Endothelial cell of umbilical vein (primary cell): Measurements from ENCODE around the gene NUAK1. TPM values are rescaled to one million over a fixed set of nuclear protein-coding genes. Genes with fewer than 3 reads are reported as not detected.
A peak's percentile ranks its signal among the peaks of the same experiment; 100 is the strongest.

ENCODE experiments used
- BruUV-seq: library from RNA; stranded (reverse); fragments of 400-500 nt; replicated peaks from 2 replicates; lab custom pipeline; 2021; lab: Mats Ljungman, UMichigan
- CTCF ChIA-PET: fragments of 300-600, 350-600 bp; sonication (Branson Sonifier 250); formaldehyde crosslinking; loops from one replicate; lab custom pipeline; 2021; ENCODE audit warnings: antibody characterized with exemption, inconsistent platforms; lab: Charles Lee
- POLR2A ChIA-PET: fragments of 300-600, 350-600 bp; sonication (Branson Sonifier 250); formaldehyde crosslinking; loops from one replicate; lab custom pipeline; 2021; ENCODE audit warnings: antibody characterized with exemption, inconsistent platforms; lab: Charles Lee
- DNase-seq: peaks from one replicate; pipeline ENCODE4 v3.0.0-alpha.2; 2011; ENCODE audit warnings: low read depth, low spot score
- FAIRE-seq: peaks from 2 replicates; lab custom pipeline; 2011; peaks lifted over from hg19 to GRCh38; lab: Jason Lieb, UNC
- H2AFZ ChIP-seq: 2 replicates; pipeline ENCODE4 v1.6.0; 2012; ENCODE audit warnings: low read depth, low read length, control low read depth, inconsistent platforms
- H3K27ac ChIP-seq: 2 replicates; pipeline ENCODE4 v1.5.1; 2011; ENCODE audit warnings: low read depth, mild to moderate bottlenecking, control low read depth, low read length, moderate library complexity; ENCODE audit not compliant: insufficient read depth
- H3K27me3 ChIP-seq, 2 experiments: 2 replicates each; pipeline versions ENCODE4 v1.6.0 to v1.6.1; 2011; ENCODE audit warnings: low read length in 2 of 2, mixed read lengths in 1 of 2; ENCODE audit not compliant: control insufficient read depth in 2 of 2, insufficient read depth in 2 of 2
- H3K36me3 ChIP-seq, 2 experiments: 2 replicates in 1 of 2; 3 replicates in 1 of 2; pipeline ENCODE4 v1.5.1; 2011; ENCODE audit warnings: low read length in 2 of 2, mild to moderate bottlenecking in 1 of 2, moderate library complexity in 1 of 2; ENCODE audit not compliant: control insufficient read depth in 2 of 2, insufficient read depth in 2 of 2; ENCODE audit errors: extremely low read depth in 1 of 2
- H3K4me1 ChIP-seq: 3 replicates; pipeline ENCODE4 v1.5.1; 2011; ENCODE audit warnings: mild to moderate bottlenecking, low read length; ENCODE audit not compliant: control insufficient read depth, insufficient read depth; ENCODE audit errors: extremely low read depth
- H3K4me2 ChIP-seq: 2 replicates; pipeline ENCODE4 v1.6.1; 2011; ENCODE audit warnings: low read length, control low read depth, mixed read lengths; ENCODE audit not compliant: insufficient read depth
- H3K4me3 ChIP-seq, 3 experiments: fragments of 200-600 bp in 1 of 3; sonication (generic), shearing (Covaris generic) in 1 of 3; replicated peaks in 1 of 3; 2 replicates each; pipeline ENCODE4 v1.5.1; 2011 to 2016; ENCODE audit warnings: control low read depth in 3 of 3, low read length in 3 of 3, mild to moderate bottlenecking in 2 of 3, inconsistent platforms in 1 of 3, low read depth in 1 of 3, moderate library complexity in 1 of 3; ENCODE audit not compliant: insufficient read depth in 1 of 3
- H3K79me2 ChIP-seq: 2 replicates; pipeline ENCODE4 v1.6.0; 2012; ENCODE audit warnings: low read length, inconsistent platforms; ENCODE audit not compliant: control insufficient read depth, insufficient read depth
- H3K9ac ChIP-seq: replicated peaks from 2 replicates; pipeline ENCODE3; 2011; ENCODE audit warnings: low read length, control low read depth; ENCODE audit not compliant: insufficient read depth; ENCODE audit errors: extremely low read depth
- H3K9me1 ChIP-seq: replicated peaks from 3 replicates; pipeline ENCODE4 v1.6.0; 2011; ENCODE audit warnings: mild to moderate bottlenecking, low read length; ENCODE audit not compliant: control insufficient read depth, insufficient read depth; ENCODE audit errors: extremely low read depth
- H3K9me3 ChIP-seq: replicated peaks from 2 replicates; pipeline ENCODE4 v1.5.1; 2012; ENCODE audit warnings: low read length, inconsistent platforms; ENCODE audit not compliant: control insufficient read depth, insufficient read depth
- H4K20me1 ChIP-seq: replicated peaks from 2 replicates; pipeline ENCODE3; 2011; ENCODE audit warnings: mild to moderate bottlenecking, low read length; ENCODE audit not compliant: control insufficient read depth, insufficient read depth; ENCODE audit errors: extremely low read depth
- EZH2 ChIP-seq: IDR thresholded peaks from 2 replicates; pipeline ENCODE4 v1.6.1; 2012; ENCODE audit warnings: borderline replicate concordance, low read depth, mild to moderate bottlenecking, moderate library complexity, low read length, inconsistent platforms; ENCODE audit not compliant: severe bottlenecking
- FOS ChIP-seq: IDR thresholded peaks from 2 replicates; pipeline ENCODE4 v1.6.1; 2011; ENCODE audit warnings: mild to moderate bottlenecking, low read length, moderate library complexity, borderline replicate concordance; ENCODE audit not compliant: insufficient read depth
- GATA2 ChIP-seq: IDR thresholded peaks from 2 replicates; pipeline ENCODE4 v1.7.0; 2011; ENCODE audit warnings: low read depth, mild to moderate bottlenecking, moderate library complexity, mixed read lengths, low read length; ENCODE audit not compliant: insufficient read length, insufficient read depth
- JUN ChIP-seq: IDR thresholded peaks from 2 replicates; pipeline ENCODE4 v1.6.1; 2011; ENCODE audit warnings: borderline replicate concordance, low read depth; ENCODE audit not compliant: insufficient read length, insufficient read depth
- MAX ChIP-seq: IDR thresholded peaks from 2 replicates; pipeline ENCODE4 v1.6.1; 2011; ENCODE audit not compliant: insufficient read depth, insufficient read length
- MYC ChIP-seq: IDR thresholded peaks from one replicate; pipeline ENCODE4 v1.6.1; 2011; ENCODE audit warnings: mild to moderate bottlenecking, low read depth, low read length
- POLR2A ChIP-seq: IDR thresholded peaks from 2 replicates; pipeline ENCODE4 v1.6.1; 2012; ENCODE audit warnings: low read depth, mild to moderate bottlenecking, control low read depth, low read length
- POLR2AphosphoS5 ChIP-seq: IDR thresholded peaks from 2 replicates; pipeline ENCODE4 v1.6.1; 2012; ENCODE audit warnings: low read depth, mild to moderate bottlenecking, control low read depth, low read length, moderate library complexity; ENCODE audit not compliant: insufficient read depth
- dilution Hi-C: fragments of 300-500 bp; cut with MboI; formaldehyde crosslinking; loops from one replicate; pipeline ENCODE4 v1.15.0; 2019; ENCODE audit warnings: low sequenced_read_pairs; ENCODE audit not compliant: extremely low pct_ligation_motif_present
- intact Hi-C: fragments of 100-400 bp; cut with micrococcal nuclease; formaldehyde crosslinking; loops from one replicate; pipeline ENCODE4 v1.10.0; 2022
- polyA plus RNA-seq, 4 experiments: library from polyadenylated mRNA; depleted of rRNA in 3 of 4; stranded (reverse) in 3 of 4; unstranded in 1 of 4; fragments of >200 nt; gene quantifications; 2 replicates each; pipeline versions ENCODE4 v1.2.1 to v1.2.3, GENCODE V29; 2011 to 2012; ENCODE audit warnings: missing spikeins in 1 of 4
- total RNA-seq: library from RNA; stranded (reverse); gene quantifications from 2 replicates; pipeline ENCODE4 v1.2.3, GENCODE V29; 2021
- TF ChIP-seq, protein P1 (sequence below), 2 donors: IDR thresholded peaks; 1 replicate in 1 of 2; 2 replicates in 1 of 2; pipeline ENCODE4 v1.5.1; 2011; ENCODE audit warnings: low read length in 2 of 2, mild to moderate bottlenecking in 2 of 2, moderate library complexity in 2 of 2, control low read depth in 1 of 2, inconsistent platforms in 1 of 2, low read depth in 1 of 2; ENCODE audit not compliant: insufficient read depth in 1 of 2; ENCODE audit errors: extremely low read depth in 1 of 2

Gene NUAK1
- total and polyA plus RNA-seq, 2 donors (not counting 3 experiments of a cell fraction or from before 2014, with no cell fraction given): 34.2 to 39.7 TPM

GRCh38 chr12:106029532-106029931, 109.2 kb downstream of the NUAK1 start:
- no TSS peak for BruUV-seq
- H3K4me2 ChIP-seq: no peak overlapping the region
- no peak overlapping the region for H2AFZ ChIP-seq
- POLR2A ChIA-PET: no interaction called here
- DNase-seq (no peak), FAIRE-seq (peak; percentile 47)
- peaks cover 25% of the 10 kb centered on the region for H3K4me1 ChIP-seq
- no peaks in the 10 kb centered on the region for H3K9me1 ChIP-seq
- intact Hi-C loops: no loop called here
- H3K79me2 ChIP-seq: no peaks in the 10 kb centered on the region
- no peak overlapping the region for H3K27ac ChIP-seq
- H3K36me3 ChIP-seq: no peaks in the 10 kb centered on the region
- no peak overlapping the region for H3K9ac ChIP-seq
- no peaks in the 10 kb centered on the region for H3K9me3 ChIP-seq
- no peak overlapping the region for H3K4me3 ChIP-seq
- H4K20me1 ChIP-seq: no peaks in the 10 kb centered on the region
- H3K27me3 ChIP-seq: no peaks in the 10 kb centered on the region
- TF ChIP-seq JUN (no peak), GATA2 (peak; percentile 40)
- dilution Hi-C loops: no loop called here
- CTCF ChIA-PET: interaction anchor here (1.1 to 1.9 kb wide), 2 partner anchors 8 to 107 kb away, joined by 4 to 11 read pairs; no protein-coding TSS in a partner anchor

GRCh38 chr12:106027911-106028310, 110.8 kb downstream of the NUAK1 start:
- H2AFZ ChIP-seq: no peak overlapping the region
- no TSS peak for BruUV-seq
- H3K4me3 ChIP-seq: no peak overlapping the region
- H3K9me1 ChIP-seq: no peaks in the 10 kb centered on the region
- H3K27me3 ChIP-seq: no peaks in the 10 kb centered on the region
- no peak overlapping the region for H3K9ac ChIP-seq
- no peak overlapping the region for H3K27ac ChIP-seq
- no peaks in the 10 kb centered on the region for H3K9me3 ChIP-seq
- intact Hi-C loops (no loop called here), dilution Hi-C loops (no loop called here)
- POLR2A ChIA-PET: no interaction called here
- FAIRE-seq: no peak
- no peaks in the 10 kb centered on the region for H4K20me1 ChIP-seq
- TF ChIP-seq GATA2 (no peak), POLR2AphosphoS5 (no peak), FOS (no peak), MYC (no peak), JUN (no peak), MAX (no peak), EZH2 (no peak), POLR2A (no peak)
- TF ChIP-seq, protein P1, sequence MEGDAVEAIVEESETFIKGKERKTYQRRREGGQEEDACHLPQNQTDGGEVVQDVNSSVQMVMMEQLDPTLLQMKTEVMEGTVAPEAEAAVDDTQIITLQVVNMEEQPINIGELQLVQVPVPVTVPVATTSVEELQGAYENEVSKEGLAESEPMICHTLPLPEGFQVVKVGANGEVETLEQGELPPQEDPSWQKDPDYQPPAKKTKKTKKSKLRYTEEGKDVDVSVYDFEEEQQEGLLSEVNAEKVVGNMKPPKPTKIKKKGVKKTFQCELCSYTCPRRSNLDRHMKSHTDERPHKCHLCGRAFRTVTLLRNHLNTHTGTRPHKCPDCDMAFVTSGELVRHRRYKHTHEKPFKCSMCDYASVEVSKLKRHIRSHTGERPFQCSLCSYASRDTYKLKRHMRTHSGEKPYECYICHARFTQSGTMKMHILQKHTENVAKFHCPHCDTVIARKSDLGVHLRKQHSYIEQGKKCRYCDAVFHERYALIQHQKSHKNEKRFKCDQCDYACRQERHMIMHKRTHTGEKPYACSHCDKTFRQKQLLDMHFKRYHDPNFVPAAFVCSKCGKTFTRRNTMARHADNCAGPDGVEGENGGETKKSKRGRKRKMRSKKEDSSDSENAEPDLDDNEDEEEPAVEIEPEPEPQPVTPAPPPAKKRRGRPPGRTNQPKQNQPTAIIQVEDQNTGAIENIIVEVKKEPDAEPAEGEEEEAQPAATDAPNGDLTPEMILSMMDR (IDR thresholded peaks at IDR 0.05; ENCODE audit: extremely low read depth in 1 of 2, insufficient read depth in 1 of 2, low read depth in 1 of 2, low read length in 2 of 2): no peak
- no peaks in the 10 kb centered on the region for H3K79me2 ChIP-seq
- no peak for DNase-seq
- peaks cover 25% of the 10 kb centered on the region for H3K4me1 ChIP-seq
- H3K4me2 ChIP-seq: no peak overlapping the region
- CTCF ChIA-PET: no interaction called here
- H3K36me3 ChIP-seq: no peaks in the 10 kb centered on the region
